Osteocyte (in vitro differentiated cells): ENCODE data around the gene IL18R1. TPM values are rescaled to one million over a fixed set of nuclear protein-coding genes. Genes with fewer than 3 reads are reported as not detected.
"Not testable (repeated sequence)": the region's sequence is repeated elsewhere in the genome, so short reads cannot be mapped to it uniquely, and the experiment has no call there.

ENCODE experiments used
- DNase-seq: peaks from one replicate; pipeline ENCODE4 v3.0.0; 2021; ENCODE audit warnings: mixed read lengths; ENCODE audit not compliant: unreplicated experiment; ENCODE audit errors: extremely low spot score
- H3K27ac Mint-ChIP-seq: one replicate; pipeline ENCODE4 v1.8.0; 2021; ENCODE audit warnings: mild to moderate bottlenecking, mixed read lengths; ENCODE audit not compliant: unreplicated experiment
- H3K27me3 Mint-ChIP-seq: one replicate; pipeline ENCODE4 v1.8.0; 2021; ENCODE audit warnings: mixed read lengths; ENCODE audit not compliant: unreplicated experiment
- H3K36me3 Mint-ChIP-seq: one replicate; pipeline ENCODE4 v1.8.0; 2021; ENCODE audit warnings: mixed read lengths; ENCODE audit not compliant: unreplicated experiment
- H3K4me1 Mint-ChIP-seq: one replicate; pipeline ENCODE4 v1.8.0; 2021; ENCODE audit warnings: mixed read lengths; ENCODE audit not compliant: unreplicated experiment
- H3K4me3 Mint-ChIP-seq: one replicate; pipeline ENCODE4 v1.8.0; 2021; ENCODE audit warnings: mild to moderate bottlenecking, moderate library complexity, mixed read lengths; ENCODE audit not compliant: unreplicated experiment
- H3K9me3 Mint-ChIP-seq: one replicate; pipeline ENCODE4 v1.8.0; 2021; ENCODE audit warnings: mixed read lengths; ENCODE audit not compliant: unreplicated experiment
- CTCF ChIP-seq: fragments of 200-600 bp; sonication (generic); IDR thresholded peaks from 2 replicates; pipeline ENCODE4 v1.5.0; 2021; ENCODE audit warnings: antibody characterized with exemption, mild to moderate bottlenecking, moderate library complexity
- total RNA-seq: library from RNA; stranded (reverse); gene quantifications from 2 replicates; pipeline ENCODE4 v1.2.1, GENCODE V29; 2021

IL18R1 gene
- total RNA-seq, 1 donor from 2014 or later: 0.38 TPM

- H3K4me1 Mint-ChIP-seq: no peaks in the 10 kb centered on the region
- DNase-seq: no peak
- H3K27ac Mint-ChIP-seq: no peak overlapping the region
- no peak for TF ChIP-seq CTCF
- peaks cover 29% of the 10 kb centered on the region for H3K27me3 Mint-ChIP-seq
- H3K9me3 Mint-ChIP-seq: peaks cover 7% of the 10 kb centered on the region
- H3K4me3 Mint-ChIP-seq: no peak overlapping the region
- no peaks in the 10 kb centered on the region for H3K36me3 Mint-ChIP-seq
These were observed 33.5 kb upstream of the IL18R1 start for GRCh38 chr2:102321941-102322719.

DNA sequence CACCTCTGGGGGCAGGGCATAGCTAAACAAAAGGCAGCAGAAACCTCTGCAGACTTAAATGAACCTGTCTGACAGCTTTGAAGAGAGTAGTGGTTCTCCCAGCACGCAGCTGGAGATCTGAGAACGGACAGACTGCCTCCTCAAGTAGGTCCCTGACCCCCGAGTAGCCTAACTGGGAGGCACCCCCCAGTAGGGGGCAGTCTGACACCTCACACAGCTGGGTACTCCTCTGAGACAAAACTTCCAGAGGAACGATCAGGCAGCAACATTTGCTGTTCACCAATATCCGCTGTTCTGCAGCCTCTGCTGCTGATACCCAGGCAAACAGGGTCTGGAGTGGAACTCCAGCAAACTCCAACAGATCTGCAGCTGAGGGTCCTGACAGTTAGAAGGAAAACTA lies 30.7 kb upstream of the IL18R1 start:
- not testable (repeated sequence) for H3K4me1 Mint-ChIP-seq, H3K36me3 Mint-ChIP-seq, H3K4me3 Mint-ChIP-seq, DNase-seq, H3K9me3 Mint-ChIP-seq, H3K27ac Mint-ChIP-seq
- peaks cover 31% of the 10 kb centered on the region for H3K27me3 Mint-ChIP-seq

DNA sequence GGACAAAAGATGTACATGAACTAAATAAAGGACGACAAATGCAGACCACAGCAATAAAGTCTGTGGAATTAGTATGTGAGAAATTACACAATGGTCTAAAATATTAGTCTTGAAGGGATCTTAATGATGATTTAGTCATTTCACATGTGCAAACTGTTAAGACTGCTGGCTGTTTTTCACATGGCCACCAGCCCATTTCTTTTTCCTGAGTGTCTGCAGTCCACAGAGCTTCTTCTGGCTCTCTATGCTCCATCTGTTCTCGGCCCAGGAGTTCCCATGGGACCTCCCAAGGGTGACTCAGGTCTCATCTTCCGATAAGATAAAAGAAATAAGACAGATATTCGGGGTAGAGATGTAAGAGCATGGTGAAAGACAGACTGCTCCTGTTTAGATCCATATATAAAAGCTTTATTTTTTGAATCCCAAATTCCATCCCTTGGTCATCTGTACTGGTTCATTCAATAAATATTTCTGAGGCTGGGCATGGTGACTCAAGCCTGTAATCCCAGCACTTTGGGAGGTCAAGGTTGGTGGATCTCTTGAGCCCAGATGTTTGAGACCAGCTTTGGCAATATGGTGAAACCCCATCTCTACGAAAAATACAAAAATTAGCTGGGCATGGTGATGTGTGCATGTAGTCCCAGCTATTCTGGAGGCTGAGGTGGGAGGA lies 24.1 kb upstream of the IL18R1 start:
- H3K27me3 Mint-ChIP-seq: peaks cover 34% of the 10 kb centered on the region
- no peak for TF ChIP-seq CTCF
- H3K9me3 Mint-ChIP-seq: no peaks in the 10 kb centered on the region
- H3K4me3 Mint-ChIP-seq: no peak overlapping the region
- H3K36me3 Mint-ChIP-seq: no peaks in the 10 kb centered on the region
- H3K27ac Mint-ChIP-seq: no peak overlapping the region
- no peak for DNase-seq
- no peaks in the 10 kb centered on the region for H3K4me1 Mint-ChIP-seq

GRCh38 chr2:102334486-102334885 lies 21.1 kb upstream of the IL18R1 start:
- no peak for TF ChIP-seq CTCF
- no peak overlapping the region for H3K27ac Mint-ChIP-seq
- H3K36me3 Mint-ChIP-seq: no peaks in the 10 kb centered on the region
- no peak for DNase-seq
- H3K4me3 Mint-ChIP-seq: no peak overlapping the region
- H3K27me3 Mint-ChIP-seq: peaks cover 38% of the 10 kb centered on the region
- H3K4me1 Mint-ChIP-seq: no peaks in the 10 kb centered on the region
- H3K9me3 Mint-ChIP-seq: no peaks in the 10 kb centered on the region

GRCh38 chr2:102335871-102336366 lies 19.7 kb upstream of the IL18R1 start:
- DNase-seq: no peak

More at GRCh38 chr2:102335871-102336366, 19.7 kb upstream of the IL18R1 start:
- H3K9me3 Mint-ChIP-seq: no peaks in the 10 kb centered on the region
- H3K27ac Mint-ChIP-seq: no peak overlapping the region
- peaks cover 42% of the 10 kb centered on the region for H3K27me3 Mint-ChIP-seq
- H3K4me3 Mint-ChIP-seq: no peak overlapping the region
- no peak for TF ChIP-seq CTCF
- H3K36me3 Mint-ChIP-seq: no peaks in the 10 kb centered on the region
- H3K4me1 Mint-ChIP-seq: no peaks in the 10 kb centered on the region
